ENCODE results near the gene PAXX.

PAXX gene

DNA sequence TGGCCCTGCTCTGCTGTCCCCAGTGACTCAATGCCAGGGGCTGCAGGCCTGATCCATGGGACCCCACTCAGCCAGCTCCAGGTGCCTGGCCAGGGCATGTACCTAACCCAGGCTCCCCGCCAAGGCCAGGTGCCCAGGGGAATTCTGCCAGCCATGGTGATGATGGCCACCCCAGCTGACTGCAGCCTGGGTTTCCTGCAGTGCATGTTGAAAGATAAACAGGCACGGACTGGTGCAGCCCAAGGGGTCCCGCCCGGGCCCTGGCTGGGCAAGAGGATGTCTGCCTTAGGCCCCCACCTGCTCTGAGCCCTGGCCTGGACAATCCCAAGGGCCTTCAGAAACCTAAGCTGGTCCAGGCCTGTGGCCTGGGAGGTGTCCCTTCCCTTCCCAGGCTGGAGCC, 34.6 kb downstream of the PAXX start:
- TF ChIP-seq, protein P1, sequence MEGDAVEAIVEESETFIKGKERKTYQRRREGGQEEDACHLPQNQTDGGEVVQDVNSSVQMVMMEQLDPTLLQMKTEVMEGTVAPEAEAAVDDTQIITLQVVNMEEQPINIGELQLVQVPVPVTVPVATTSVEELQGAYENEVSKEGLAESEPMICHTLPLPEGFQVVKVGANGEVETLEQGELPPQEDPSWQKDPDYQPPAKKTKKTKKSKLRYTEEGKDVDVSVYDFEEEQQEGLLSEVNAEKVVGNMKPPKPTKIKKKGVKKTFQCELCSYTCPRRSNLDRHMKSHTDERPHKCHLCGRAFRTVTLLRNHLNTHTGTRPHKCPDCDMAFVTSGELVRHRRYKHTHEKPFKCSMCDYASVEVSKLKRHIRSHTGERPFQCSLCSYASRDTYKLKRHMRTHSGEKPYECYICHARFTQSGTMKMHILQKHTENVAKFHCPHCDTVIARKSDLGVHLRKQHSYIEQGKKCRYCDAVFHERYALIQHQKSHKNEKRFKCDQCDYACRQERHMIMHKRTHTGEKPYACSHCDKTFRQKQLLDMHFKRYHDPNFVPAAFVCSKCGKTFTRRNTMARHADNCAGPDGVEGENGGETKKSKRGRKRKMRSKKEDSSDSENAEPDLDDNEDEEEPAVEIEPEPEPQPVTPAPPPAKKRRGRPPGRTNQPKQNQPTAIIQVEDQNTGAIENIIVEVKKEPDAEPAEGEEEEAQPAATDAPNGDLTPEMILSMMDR (conservative IDR thresholded peaks at IDR 0.05; ENCODE audit: control insufficient read depth, insufficient read depth, low read depth, low read length) = no peak
- DNase-seq (ENCODE audit: low read depth) = no peak
- H3K4me3 ChIP-seq (ENCODE audit: control insufficient read depth, low read depth, low read length) = no peak overlapping the region

DNA sequence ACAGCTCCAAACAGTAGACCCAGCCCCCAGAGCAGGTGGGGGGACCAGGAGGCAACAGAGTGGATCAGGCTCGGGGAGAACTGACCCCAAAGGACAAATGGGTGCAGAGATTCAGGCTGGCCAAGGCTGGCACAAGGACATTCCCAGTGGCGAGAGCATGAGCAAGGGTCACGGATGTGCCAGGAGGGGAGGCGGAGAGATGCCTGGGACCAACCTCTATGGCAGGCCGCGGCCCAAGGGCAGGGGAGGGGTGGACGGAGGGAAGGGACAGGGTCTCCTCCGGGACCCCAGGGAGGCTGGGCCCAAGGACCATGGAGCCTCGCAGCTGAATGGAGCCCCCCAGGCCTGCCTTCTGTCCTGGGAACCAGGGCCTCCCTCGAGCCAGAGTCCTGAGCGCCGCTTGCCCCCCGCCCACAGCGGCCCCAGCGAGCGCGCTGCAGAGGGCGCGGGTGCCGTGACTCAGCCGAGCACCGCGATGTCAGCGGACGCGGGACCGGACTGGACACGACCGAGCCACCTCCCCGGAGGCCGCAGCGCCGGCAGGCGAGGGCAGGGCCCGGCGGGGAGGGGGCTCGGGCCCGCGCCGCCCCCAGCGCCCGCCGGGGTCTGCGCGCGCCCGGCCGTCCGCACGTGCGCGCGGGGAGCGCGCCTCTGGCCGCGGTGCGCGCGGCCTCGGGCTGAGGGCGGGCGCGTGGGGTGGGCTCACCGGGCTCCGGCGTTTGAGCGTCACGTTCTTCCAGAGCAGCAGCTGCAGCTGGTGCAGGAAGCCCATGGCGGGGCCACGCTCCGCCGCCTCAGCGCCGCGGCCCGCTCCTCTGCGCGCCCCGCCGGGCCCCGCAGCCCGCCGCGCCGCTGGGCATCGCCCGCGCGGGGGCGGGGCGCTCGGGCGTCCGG, 35.4 kb downstream of the PAXX start, which contains the start of gene ABCA2:
Gene ABCA2 (minus strand): TSS at position 869 of the 894 bp plus-strand sequence. CDS start 97 bp downstream, at position 772.
- TF ChIP-seq, protein P1 (conservative IDR thresholded peaks at IDR 0.05; ENCODE audit: control insufficient read depth, insufficient read depth, low read depth, low read length) = no peak
- no peak for DNase-seq (ENCODE audit: low read depth)
- H3K4me3 ChIP-seq (ENCODE audit: control insufficient read depth, low read depth, low read length) = peak within 1 kb of the TSS; percentile 43

DNA sequence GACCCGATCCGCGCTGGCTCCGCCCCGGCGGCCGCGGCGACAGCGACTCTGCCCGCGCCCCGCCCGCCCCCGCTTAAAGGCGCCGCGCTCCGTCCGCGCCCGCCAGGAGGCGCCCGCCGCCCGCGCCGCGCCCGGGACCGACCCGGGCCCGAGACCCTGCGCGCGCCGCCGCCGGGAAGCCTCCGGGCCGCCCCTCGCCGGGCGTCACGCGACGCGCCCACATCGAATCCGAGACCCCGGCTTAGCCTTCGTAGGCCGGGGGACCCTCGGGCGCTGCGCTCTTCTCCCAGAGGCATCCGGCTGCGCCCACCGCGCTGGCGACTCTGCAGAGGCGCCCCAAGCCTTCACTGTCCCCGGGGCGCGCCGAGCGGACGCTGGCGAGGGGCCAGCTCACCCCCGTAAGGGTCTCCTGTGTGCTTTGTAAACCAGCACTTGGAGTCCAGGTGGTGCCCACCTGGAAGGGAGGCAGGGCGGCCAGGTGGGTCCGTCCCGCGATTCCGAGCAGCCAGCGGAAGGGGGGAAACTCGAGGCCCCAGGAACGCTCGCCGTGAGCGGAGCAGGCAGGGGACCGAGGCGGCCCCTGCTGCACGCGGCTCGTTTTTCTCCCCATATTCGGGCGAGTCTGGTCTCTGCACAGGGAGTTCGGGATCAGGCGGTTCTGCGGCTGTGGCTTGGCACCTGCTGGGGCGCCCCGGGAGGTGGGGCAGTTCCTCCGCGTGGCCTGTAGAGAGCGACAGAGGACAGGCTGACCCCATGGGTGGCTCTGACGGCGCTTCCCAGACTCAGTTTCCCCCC, 36.2 kb downstream of the PAXX start:
- DNase-seq (ENCODE audit: low read depth) = no peak
- peak overlapping the region; percentile 29 for H3K4me3 ChIP-seq (ENCODE audit: control insufficient read depth, low read depth, low read length)
- TF ChIP-seq, protein P1 (conservative IDR thresholded peaks at IDR 0.05; ENCODE audit: control insufficient read depth, insufficient read depth, low read depth, low read length) = peak; percentile 21

DNA sequence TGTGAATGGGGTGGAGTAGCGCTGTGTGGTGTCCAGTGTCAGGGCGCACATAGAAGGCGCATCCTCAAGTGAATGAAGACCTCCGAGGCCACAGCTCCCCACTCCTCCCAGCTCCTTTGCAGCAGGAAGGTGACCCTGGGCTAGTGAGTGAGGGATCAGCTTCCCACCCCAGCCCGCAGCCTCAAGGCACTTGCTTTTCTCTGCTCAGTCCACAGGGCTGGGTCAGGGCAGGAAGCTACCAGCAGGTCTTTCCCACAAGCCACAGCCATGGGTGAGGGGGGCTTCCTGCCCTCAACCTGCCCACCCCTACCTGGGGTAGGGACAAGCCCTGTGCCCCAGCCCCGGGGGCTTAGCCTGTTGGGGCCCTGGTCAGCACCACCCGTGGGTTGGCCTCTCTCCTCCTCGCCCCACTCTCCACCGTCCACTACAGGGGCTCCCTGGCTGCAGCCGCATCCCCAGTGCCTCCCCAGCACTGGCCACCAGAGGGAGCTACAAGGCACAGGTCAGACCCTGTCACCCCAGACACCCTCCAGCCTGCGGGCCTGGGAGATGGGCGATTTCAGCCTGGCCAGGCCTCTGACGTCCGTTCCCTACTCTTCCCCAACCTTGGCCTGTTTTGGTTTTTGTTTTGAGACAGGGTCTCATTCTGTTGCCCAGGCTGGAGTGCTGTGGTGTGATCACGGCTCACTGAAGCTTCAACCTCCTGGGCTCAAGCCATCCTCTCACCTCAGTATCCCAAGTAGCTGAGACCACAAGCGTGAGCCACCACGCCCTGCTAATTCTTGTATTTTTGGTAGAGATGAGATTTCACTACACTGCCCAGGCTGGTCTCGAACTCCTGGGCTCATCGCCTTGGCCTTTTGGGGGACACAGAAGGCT, 37.1 kb downstream of the PAXX start:
- DNase-seq (ENCODE audit: low read depth) = peak; percentile 51
- no peak overlapping the region for H3K4me3 ChIP-seq (ENCODE audit: control insufficient read depth, low read depth, low read length)

DNA sequence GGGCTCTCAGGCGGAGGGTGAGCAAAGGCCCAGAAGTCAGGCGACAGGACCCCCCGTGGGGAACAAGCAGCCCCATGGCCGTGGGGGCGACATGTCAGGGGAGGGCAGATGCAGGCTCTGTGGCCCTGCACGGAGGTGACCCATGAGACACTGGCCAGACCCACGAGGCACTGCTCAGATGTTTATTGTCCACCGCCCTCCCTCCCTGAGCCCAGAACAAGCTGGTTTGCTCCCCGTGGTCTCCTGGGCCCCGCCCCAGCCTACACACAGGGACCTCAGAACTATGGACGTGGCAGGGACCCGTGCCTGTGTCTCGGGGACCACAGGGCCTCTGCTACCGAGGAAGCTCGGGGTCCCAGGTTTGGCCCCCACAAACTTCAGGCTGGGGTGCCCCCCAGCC, 37.8 kb downstream of the PAXX start:
- TF ChIP-seq, protein P1 (conservative IDR thresholded peaks at IDR 0.05; ENCODE audit: control insufficient read depth, insufficient read depth, low read depth, low read length) = no peak
- no peak for DNase-seq (ENCODE audit: low read depth)
- no peak overlapping the region for H3K4me3 ChIP-seq (ENCODE audit: control insufficient read depth, low read depth, low read length)

More for the DNA sequence above, 37.1 kb downstream of the PAXX start:
- TF ChIP-seq, protein P1 (conservative IDR thresholded peaks at IDR 0.05; ENCODE audit: control insufficient read depth, insufficient read depth, low read depth, low read length) = peak; percentile 84
